OCI-LY3 (cell line): Measurements from ENCODE around the gene EMD.

Experiments
- EZH2phosphoT487 ChIP-seq: fragments of 200-600 bp; shearing (Covaris generic); IDR thresholded peaks from 2 replicates; pipeline ENCODE4 v1.6.1; 2018; ENCODE audit warnings: antibody characterized with exemption, mixed run types, low read depth
- TF ChIP-seq, protein P1 (sequence below): fragments of 200-600, 300-600 bp; sonication (generic); IDR thresholded peaks from 2 replicates; pipeline ENCODE4 v1.5.1; 2014; ENCODE audit warnings: antibody characterized with exemption, low read length, low read depth

DNA sequence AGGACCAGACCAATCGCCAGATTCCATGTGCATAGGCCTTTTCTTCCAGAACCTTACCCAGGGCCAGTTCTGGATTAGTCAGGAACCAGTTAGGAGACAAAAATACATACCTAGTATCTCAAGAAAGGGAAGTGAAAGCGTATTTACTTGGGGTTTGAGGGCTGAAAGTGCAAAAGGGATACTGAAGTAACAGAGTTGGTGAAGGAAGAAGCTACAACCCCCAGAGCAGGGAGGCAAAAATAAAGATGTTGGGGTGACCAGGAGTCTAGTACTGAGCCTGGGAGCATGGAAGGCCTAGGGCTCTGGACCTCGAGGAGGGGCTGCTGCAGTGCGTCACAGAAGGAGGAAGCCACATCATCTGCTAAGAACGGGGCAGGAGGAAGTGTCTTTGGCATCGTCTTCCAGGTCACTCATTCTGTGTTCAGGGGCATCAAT, 45.2 kb upstream of the EMD start:
- TF ChIP-seq, protein P1, sequence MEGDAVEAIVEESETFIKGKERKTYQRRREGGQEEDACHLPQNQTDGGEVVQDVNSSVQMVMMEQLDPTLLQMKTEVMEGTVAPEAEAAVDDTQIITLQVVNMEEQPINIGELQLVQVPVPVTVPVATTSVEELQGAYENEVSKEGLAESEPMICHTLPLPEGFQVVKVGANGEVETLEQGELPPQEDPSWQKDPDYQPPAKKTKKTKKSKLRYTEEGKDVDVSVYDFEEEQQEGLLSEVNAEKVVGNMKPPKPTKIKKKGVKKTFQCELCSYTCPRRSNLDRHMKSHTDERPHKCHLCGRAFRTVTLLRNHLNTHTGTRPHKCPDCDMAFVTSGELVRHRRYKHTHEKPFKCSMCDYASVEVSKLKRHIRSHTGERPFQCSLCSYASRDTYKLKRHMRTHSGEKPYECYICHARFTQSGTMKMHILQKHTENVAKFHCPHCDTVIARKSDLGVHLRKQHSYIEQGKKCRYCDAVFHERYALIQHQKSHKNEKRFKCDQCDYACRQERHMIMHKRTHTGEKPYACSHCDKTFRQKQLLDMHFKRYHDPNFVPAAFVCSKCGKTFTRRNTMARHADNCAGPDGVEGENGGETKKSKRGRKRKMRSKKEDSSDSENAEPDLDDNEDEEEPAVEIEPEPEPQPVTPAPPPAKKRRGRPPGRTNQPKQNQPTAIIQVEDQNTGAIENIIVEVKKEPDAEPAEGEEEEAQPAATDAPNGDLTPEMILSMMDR, result no peak
- no peak for TF ChIP-seq EZH2phosphoT487
